ENCODE measurements around the gene TENM3.

DNA sequence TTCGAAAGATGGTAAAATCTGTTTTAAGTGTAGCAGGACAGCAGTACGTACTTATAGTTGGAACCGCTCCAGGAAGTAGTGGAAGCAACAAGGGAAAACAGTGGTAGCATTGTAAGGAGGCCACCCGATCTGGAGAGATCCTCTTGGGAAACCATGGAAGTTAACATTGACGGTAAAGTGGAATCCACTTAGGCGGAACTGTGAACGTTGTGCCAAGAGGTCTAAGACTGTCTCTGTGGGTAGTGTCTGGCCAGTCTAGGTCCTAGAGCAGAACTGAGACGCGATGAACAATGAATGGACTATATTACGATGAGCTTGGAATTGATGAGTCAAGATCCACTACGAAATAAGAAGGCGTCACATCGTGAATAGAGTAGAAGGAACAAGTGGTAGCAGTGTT, 124.0 kb downstream of the TENM3 start:
- TF ChIP-seq POLR2AphosphoS5 (IDR thresholded peaks at IDR 0.05; ENCODE audit: borderline replicate concordance, low read depth, low read length) = no peak
- TF ChIP-seq EZH2 (IDR thresholded peaks at IDR 0.05) = no peak
